ENCODE results near the gene RAB3IL1.

The RAB3IL1 gene

GRCh38 chr11:61863548-61864081 lies 53.8 kb downstream of the RAB3IL1 start:
- DNase-seq: no peak

GRCh38 chr11:61862714-61863547 lies 54.4 kb downstream of the RAB3IL1 start:
- DNase-seq: no peak

- DNase-seq: no peak
These were observed 55.7 kb downstream of the RAB3IL1 start for GRCh38 chr11:61861634-61862033.

- DNase-seq: no peak
These were observed 57.1 kb downstream of the RAB3IL1 start for GRCh38 chr11:61860054-61860903.

- no peak for DNase-seq
These were observed 61.3 kb downstream of the RAB3IL1 start for GRCh38 chr11:61855939-61856680.

- DNase-seq: no peak
These were observed 62.2 kb downstream of the RAB3IL1 start for GRCh38 chr11:61854966-61855714.

GRCh38 chr11:61854206-61854895 lies 63.0 kb downstream of the RAB3IL1 start:
- no peak for DNase-seq

GRCh38 chr11:61853698-61854169 lies 63.6 kb downstream of the RAB3IL1 start:
- no peak for DNase-seq

GRCh38 chr11:61851900-61852295 lies 65.5 kb downstream of the RAB3IL1 start:
- no peak for DNase-seq

- DNase-seq: no peak
These were observed 66.1 kb downstream of the RAB3IL1 start for GRCh38 chr11:61851113-61851899.

- DNase-seq: no peak
These were observed 66.7 kb downstream of the RAB3IL1 start for GRCh38 chr11:61850687-61851086.

GRCh38 chr11:61848631-61849030 lies 68.7 kb downstream of the RAB3IL1 start:
- DNase-seq: no peak

GRCh38 chr11:61847914-61848581 lies 69.3 kb downstream of the RAB3IL1 start:
- DNase-seq: no peak

Measured in CD4-positive, alpha-beta T cell treated with Interleukin-4 for 1 hour (primary cell).